DND-41 (cell line): ENCODE measurements around the gene AKTIP.

Experiments
- EZH2 ChIP-seq: IDR thresholded peaks from 3 replicates; pipeline ENCODE4 v1.6.1; 2012; ENCODE audit warnings: borderline replicate concordance, low read depth, mild to moderate bottlenecking, moderate library complexity, low read length, inconsistent platforms; ENCODE audit not compliant: severe bottlenecking
- TF ChIP-seq, protein P1 (sequence below): IDR thresholded peaks from 2 replicates; pipeline ENCODE4 v1.5.1; 2012; ENCODE audit warnings: borderline replicate concordance, low read length, moderate library complexity, mild to moderate bottlenecking; ENCODE audit not compliant: poor library complexity, severe bottlenecking; ENCODE audit errors: extremely low read depth

DNA sequence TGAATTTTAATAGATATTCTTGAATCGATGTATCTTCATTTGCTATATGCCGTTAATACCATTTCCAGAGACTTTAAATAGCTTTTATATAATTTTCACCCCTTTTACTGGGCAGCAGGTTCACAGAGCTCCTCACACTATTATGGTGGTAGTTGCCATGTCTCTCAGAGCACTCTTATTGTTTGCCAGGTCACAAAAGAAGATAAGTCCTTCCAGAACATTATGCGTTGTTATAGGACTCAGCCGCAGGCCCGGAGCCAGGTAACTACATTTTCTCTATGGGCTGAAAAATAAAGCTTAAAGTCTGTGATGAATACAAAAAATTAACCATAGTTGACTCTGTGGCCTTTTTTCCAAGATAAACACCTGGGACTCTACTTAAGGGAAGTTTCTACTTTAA lies 24.0 kb downstream of the AKTIP start:
- TF ChIP-seq, protein P1, sequence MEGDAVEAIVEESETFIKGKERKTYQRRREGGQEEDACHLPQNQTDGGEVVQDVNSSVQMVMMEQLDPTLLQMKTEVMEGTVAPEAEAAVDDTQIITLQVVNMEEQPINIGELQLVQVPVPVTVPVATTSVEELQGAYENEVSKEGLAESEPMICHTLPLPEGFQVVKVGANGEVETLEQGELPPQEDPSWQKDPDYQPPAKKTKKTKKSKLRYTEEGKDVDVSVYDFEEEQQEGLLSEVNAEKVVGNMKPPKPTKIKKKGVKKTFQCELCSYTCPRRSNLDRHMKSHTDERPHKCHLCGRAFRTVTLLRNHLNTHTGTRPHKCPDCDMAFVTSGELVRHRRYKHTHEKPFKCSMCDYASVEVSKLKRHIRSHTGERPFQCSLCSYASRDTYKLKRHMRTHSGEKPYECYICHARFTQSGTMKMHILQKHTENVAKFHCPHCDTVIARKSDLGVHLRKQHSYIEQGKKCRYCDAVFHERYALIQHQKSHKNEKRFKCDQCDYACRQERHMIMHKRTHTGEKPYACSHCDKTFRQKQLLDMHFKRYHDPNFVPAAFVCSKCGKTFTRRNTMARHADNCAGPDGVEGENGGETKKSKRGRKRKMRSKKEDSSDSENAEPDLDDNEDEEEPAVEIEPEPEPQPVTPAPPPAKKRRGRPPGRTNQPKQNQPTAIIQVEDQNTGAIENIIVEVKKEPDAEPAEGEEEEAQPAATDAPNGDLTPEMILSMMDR: no peak
- no peak for TF ChIP-seq EZH2
